Heart left ventricle (tissue), 16 donors: Measurements from ENCODE around the gene WRAP53. TPM values are rescaled to one million over a fixed set of nuclear protein-coding genes. Genes with fewer than 3 reads are reported as not detected.
A peak's percentile ranks its signal among the peaks of the same experiment; 100 is the strongest.
"Not testable (repeated sequence)": the region's sequence is repeated elsewhere in the genome, so short reads cannot be mapped to it uniquely, and the experiment has no call there.

Experiments
- ATAC-seq, 4 donors: fragments of 200-7000 bp; cut with Tn5 transposase; one replicate each; pipeline ENCODE4 v1.9.1; 2020 to 2022; ENCODE audit warnings: moderate library complexity in 4 of 4, mild to moderate bottlenecking in 3 of 4, moderate number of reproducible peaks in 1 of 4
- DNase-seq, 5 donors: peaks; one replicate each; pipeline ENCODE4 v3.0.0-alpha.2; 2020
- H3K27ac ChIP-seq, 12 donors: fragments of 200-600 bp; sonication (generic) in 4 of 12; one replicate each; pipeline versions ENCODE4 v1.5.0 to v1.8.0; 2016 to 2022; ENCODE audit warnings: mild to moderate bottlenecking in 2 of 12
- H3K27me3 ChIP-seq, 9 donors: fragments of 200-600 bp; sonication (generic) in 2 of 9; one replicate each; pipeline versions ENCODE4 v1.5.1 to v1.8.0; 2016 to 2022; ENCODE audit warnings: mild to moderate bottlenecking in 3 of 9
- H3K36me3 ChIP-seq, 9 donors: fragments of 200-600 bp; sonication (generic) in 2 of 9; one replicate each; pipeline versions ENCODE4 v1.5.0 to v1.8.0; 2018 to 2022; ENCODE audit warnings: mild to moderate bottlenecking in 2 of 9
- H3K4me1 ChIP-seq, 12 donors: fragments of 200-600 bp; sonication (generic) in 4 of 12; one replicate each; pipeline versions ENCODE4 v1.5.0 to v1.8.0; 2016 to 2022; ENCODE audit warnings: mild to moderate bottlenecking in 3 of 12
- H3K4me3 ChIP-seq, 12 donors: fragments of 200-600 bp; sonication (generic) in 4 of 12; one replicate each; pipeline versions ENCODE4 v1.5.0 to v1.8.0; 2017 to 2022; ENCODE audit warnings: mild to moderate bottlenecking in 9 of 12, moderate library complexity in 4 of 12
- H3K9me3 ChIP-seq, 12 donors: fragments of 200-600 bp; sonication (generic) in 4 of 12; one replicate each; pipeline versions ENCODE4 v1.5.0 to v1.8.0; 2016 to 2022; ENCODE audit warnings: mild to moderate bottlenecking in 1 of 12
- CTCF ChIP-seq, 12 donors: fragments of 200-600 bp; sonication (generic) in 4 of 12; IDR thresholded peaks; one replicate each; pipeline versions ENCODE4 v1.5.0 to v1.8.0; 2018 to 2022; ENCODE audit warnings: antibody characterized with exemption in 12 of 12, mild to moderate bottlenecking in 5 of 12
- POLR2A ChIP-seq, 2 donors: fragments of 450-650 bp; IDR thresholded peaks; one replicate each; pipeline ENCODE4 v1.6.1; 2017; ENCODE audit warnings: antibody characterized with exemption in 2 of 2, mild to moderate bottlenecking in 2 of 2, moderate library complexity in 2 of 2
- WGBS, 4 donors: extraction: QIAGEN DNeasy Blood & Tissue Kit in 2 of 4; methylation state at CpG; one replicate each; pipeline versions ENCODE4 v1.1.5 to v1.1.7; 2013 to 2018; 5-methylcytosine and 5-hydroxymethylcytosine counted together
- intact Hi-C, 10 donors: fragments of 100-400 bp; cut with DNase I; formaldehyde crosslinking; loops; one replicate each; pipeline versions ENCODE4 v1.11.1 to v1.14.2; 2022
- long read RNA-seq, 3 donors: library from polyadenylated mRNA; unstranded; transcript quantifications; one replicate each; pipeline ENCODE4 v2.0.0, GENCODE V29; 2020 to 2021
- polyA plus RNA-seq, 2 donors: library from polyadenylated mRNA; stranded (reverse); fragments of 200-250 nt; gene quantifications; one replicate each; pipeline ENCODE4 v1.2.3, GENCODE V29; 2013
- total RNA-seq, 9 donors: library from RNA; depleted of rRNA in 2 of 9; stranded (reverse); fragments of >200 nt in 2 of 9; fragmentation: NEBNext Ultra II Directional in 3 of 9; extraction: Animal tissue kit (Norgen Biotek cat#: 25700) in 3 of 9; gene quantifications; one replicate each; pipeline versions ENCODE4 v1.1.0 to v1.2.4, GENCODE V29; 2016 to 2023
- donor health status: ischemic (EF 13 %, LVEDD 7.1; RV severe dilation, severe dysfunction).
- donor health status: healthy with polysubstance abuse.
- donor health status: DM: no; HTN: yes; CAD: no.
- donor health status: DM: no; HTN: no; CAD: no.
- donor health status: ischemic (EF 25% LVEDD 6.9; RV normal size, moderate dysfunction).
- donor health status: ischemic (EF 25% LVEDD 5.7; RV mildly dilated, moderate dysfunction).
- donor health status: healthy.
- donor health status: DM: yes; HTN: yes; CAD: no.
- donor health status: ischemic (EF 35%, LVEDD 5.7; RV mildly dilated, moderate dysfunction).
- donor health status: nonischemic (EF 11% LVEDD 7.7; RV severe dilation, severe dysfunction).
- donor health status: DM: yes; HTN: yes; CAD: no.
- donor health status: PGD.
- donor health status: ischemic (EF 29% LVEDD 5.4; RV normal size, mild dysfunction).
- donor health status: nonischemic (EF 23%, LVEDD 6.1; RV moderate dilation, normal function).

Gene WRAP53
- total RNA-seq, result 1 to 10 TPM; 3.7 to 9.8 (median 4.8) TPM
- 10 to 100 TPM in 1 of 2 donors, 1 to 10 TPM in 1; 5.4 to 12.0 TPM for polyA plus RNA-seq
- long read RNA-seq, donor 1, partial matches to known transcripts, result 1 of 4 reads
- long read RNA-seq, donor 1, other reads (novel, unspliced or antisense), result 2 of 4 reads
- long read RNA-seq, donor 2, full-length matches to known transcripts, result 15 of 19 reads
- long read RNA-seq, donor 2, partial matches to known transcripts, result 1 of 19 reads
- long read RNA-seq, donor 2, other reads (novel, unspliced or antisense), result 3 of 19 reads
- long read RNA-seq, donor 3, full-length matches to known transcripts, result 4 of 7 reads
- long read RNA-seq, donor 3, partial matches to known transcripts, result 0 of 7 reads
- long read RNA-seq, donor 3, other reads (novel, unspliced or antisense), result 3 of 7 reads

GRCh38 chr17:7687908-7688807 is at the start of gene WRAP53:
Gene WRAP53 (plus strand): TSS chr17:7688477. CDS start chr17:7688649, 172 bp downstream.
- ATAC-seq (peak; percentile 92 to 97 (median 94)), DNase-seq (peak; percentile 96 to 99 (median 97))
- intact Hi-C loops, result loop anchor here (1.0 to 10.0 kb wide), 15 partner anchors 29 to 381 kb away; partner anchors contain the start of genes SHBG (in 4 of the 10), ATP1B2 (in 1 of the 10), CYB5D1 (in 1 of the 10) and DNAH2 (in 1 of the 10)
- Histone ChIP-seq H3K4me3 (peak within 1 kb of the TSS; percentile 67 to 97 (median 86)), H3K27ac (peak within 1 kb of the TSS; percentile 47 to 99 (median 95)), H3K9me3 (no peaks in the 10 kb centered on the region), H3K4me1 (peaks cover 0 to 37% (median 24%) of the 10 kb centered on the region in 12 donors), H3K36me3 (peaks cover 0 to 20% (median 2%) of the 10 kb centered on the region in 9 donors), H3K27me3 (no peaks in the 10 kb centered on the region)
- 0 to 1% (median 0%) methylated on average over 48 to 51 of the region's 51 CpGs for WGBS, 4 donors
- TF ChIP-seq POLR2A (IDR thresholded peaks at IDR 0.05) (peak in 1 of 2 donors; percentile 64), CTCF (IDR thresholded peaks at IDR 0.05) (peak; percentile 98 to 100 (median 99))

- no peak for DNase-seq
- no peak for ATAC-seq
- Histone ChIP-seq H3K9me3 (no peaks in the 10 kb centered on the region), H3K27me3 (no peaks in the 10 kb centered on the region), H3K27ac (no peak overlapping the region), H3K36me3 (no peaks in the 10 kb centered on the region), H3K4me1 (peaks cover 0 to 8% (median 0%) of the 10 kb centered on the region in 12 donors), H3K4me3 (no peak overlapping the region)
- TF ChIP-seq POLR2A (IDR thresholded peaks at IDR 0.05) (no peak), CTCF (IDR thresholded peaks at IDR 0.05) (no peak)
- 76 to 95% (median 92%) methylated on average over 3 to 26 of the region's 26 CpGs for WGBS, 4 donors
- intact Hi-C loops, result no loop called here
These were observed 47.5 kb upstream of the WRAP53 start for GRCh38 chr17:7640783-7641182.

- H3K36me3 ChIP-seq, H3K4me3 ChIP-seq, H3K4me1 ChIP-seq, DNase-seq, ATAC-seq, H3K9me3 ChIP-seq, H3K27ac ChIP-seq, H3K27me3 ChIP-seq, intact Hi-C loops: not testable (repeated sequence)
- WGBS, 4 donors, result 59 to 65% (median 62%) methylated on average over 7 of the region's 7 CpGs
These were observed 46.6 kb upstream of the WRAP53 start for GRCh38 chr17:7641635-7642034.

- H3K4me3 ChIP-seq, result no peak overlapping the region
- WGBS, 4 donors, result 88 to 93% (median 89%) methylated on average over 4 of the region's 4 CpGs
- TF ChIP-seq CTCF (IDR thresholded peaks at IDR 0.05) (no peak), POLR2A (IDR thresholded peaks at IDR 0.05) (no peak)
These were observed 43.5 kb upstream of the WRAP53 start for GRCh38 chr17:7644775-7645174.

More at GRCh38 chr17:7644775-7645174, 43.5 kb upstream of the WRAP53 start:
- ATAC-seq (no peak), DNase-seq (no peak)
- Histone ChIP-seq H3K4me1 (peaks cover 0 to 8% (median 0%) of the 10 kb centered on the region in 12 donors), H3K27me3 (peaks cover 0 to 9% (median 0%) of the 10 kb centered on the region in 9 donors), H3K9me3 (no peaks in the 10 kb centered on the region), H3K27ac (no peak overlapping the region), H3K36me3 (no peaks in the 10 kb centered on the region)
- intact Hi-C loops, result no loop called here
